CD4-positive, alpha-beta T cell treated with Interleukin-2 at 100 ng/mL for 4 hours (primary cell): Measurements from ENCODE around the gene MORC2.

ENCODE experiments used
- DNase-seq: peaks from one replicate; pipeline ENCODE4 v3.0.0-alpha.2; 2020; ENCODE audit warnings: low spot score

Gene MORC2

DNA sequence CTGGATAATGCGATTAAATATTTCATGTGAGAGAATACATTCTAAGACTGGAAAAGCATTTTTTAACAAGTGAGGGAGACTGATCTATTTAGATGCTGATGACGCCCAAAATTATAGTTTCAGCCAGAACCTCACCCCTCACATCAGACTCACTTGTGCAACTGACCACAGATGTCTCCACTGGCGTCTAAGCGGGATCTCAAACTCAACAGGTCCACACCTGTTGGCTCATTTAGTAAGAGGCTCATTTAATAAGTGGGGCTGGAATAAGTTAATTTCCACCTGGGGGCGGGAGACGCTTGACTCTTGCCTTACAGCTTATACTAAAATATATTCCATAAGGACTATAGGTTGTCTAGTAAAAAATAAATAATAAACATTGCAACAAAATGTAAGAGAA lies 47.5 kb downstream of the MORC2 start:
- no peak for DNase-seq

GRCh38 chr22:30920407-30920806 lies 48.2 kb downstream of the MORC2 start:
- DNase-seq: peak; percentile 85

DNA sequence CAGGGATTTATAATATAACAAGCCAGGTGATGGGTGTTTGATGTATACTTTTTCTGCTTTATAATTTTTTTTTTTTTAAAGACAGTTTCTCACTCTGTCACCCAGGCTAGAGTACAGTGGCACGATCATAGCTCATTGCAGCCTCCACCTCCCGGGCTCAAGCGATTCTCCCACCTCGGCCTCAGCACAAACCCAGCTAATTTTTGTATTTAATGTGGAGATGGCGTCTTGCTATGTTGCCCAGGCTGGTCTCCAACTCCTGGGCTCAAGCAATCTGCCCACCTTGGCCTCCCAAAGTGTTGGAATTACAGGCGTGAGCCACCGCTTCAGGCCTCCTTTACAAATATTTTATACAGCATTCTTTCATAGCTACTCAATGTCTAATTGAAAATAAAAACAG lies 48.6 kb downstream of the MORC2 start:
- no peak for DNase-seq

- no peak for DNase-seq
Observed at GRCh38 chr22:30918761-30919160, 49.8 kb downstream of the MORC2 start.

DNA sequence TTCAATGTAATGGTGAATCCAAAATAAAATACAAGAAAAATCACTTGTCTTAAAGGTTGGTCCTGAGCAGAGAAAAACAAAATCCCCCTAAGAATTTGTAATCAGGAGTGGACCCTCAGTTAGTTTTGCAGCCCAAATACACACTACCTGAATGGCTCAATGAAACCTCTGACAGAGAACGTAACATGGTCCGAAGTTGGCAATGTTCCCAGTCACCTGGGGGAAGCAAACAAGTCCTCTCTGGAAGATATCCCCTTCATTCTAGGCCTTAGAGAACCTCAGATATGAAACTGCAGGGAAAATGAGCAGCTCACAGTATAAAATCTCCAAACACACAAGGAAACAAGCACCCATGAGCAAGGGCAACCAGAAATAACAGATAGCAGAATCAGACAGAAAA lies 58.2 kb downstream of the MORC2 start:
- DNase-seq: no peak

DNA sequence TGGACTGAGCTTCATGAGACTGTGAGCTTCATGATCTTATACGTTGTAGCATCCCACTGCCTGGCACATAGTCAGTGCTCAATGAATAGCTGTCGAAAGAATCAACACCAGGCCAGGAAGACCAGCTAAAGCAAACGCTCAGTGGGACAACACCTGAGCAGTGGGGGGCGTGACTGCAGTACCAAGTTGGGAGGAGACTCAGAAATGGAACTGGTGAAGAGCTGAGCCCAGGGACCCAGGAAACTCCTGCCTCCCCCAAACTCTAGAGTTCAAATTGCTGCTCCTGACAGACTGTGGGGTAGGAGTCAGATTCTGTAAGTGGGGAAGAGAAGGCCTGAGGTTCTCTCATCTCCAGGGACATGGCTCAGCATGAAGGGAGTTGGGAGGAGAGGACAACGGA lies 59.3 kb downstream of the MORC2 start:
- DNase-seq: no peak

DNA sequence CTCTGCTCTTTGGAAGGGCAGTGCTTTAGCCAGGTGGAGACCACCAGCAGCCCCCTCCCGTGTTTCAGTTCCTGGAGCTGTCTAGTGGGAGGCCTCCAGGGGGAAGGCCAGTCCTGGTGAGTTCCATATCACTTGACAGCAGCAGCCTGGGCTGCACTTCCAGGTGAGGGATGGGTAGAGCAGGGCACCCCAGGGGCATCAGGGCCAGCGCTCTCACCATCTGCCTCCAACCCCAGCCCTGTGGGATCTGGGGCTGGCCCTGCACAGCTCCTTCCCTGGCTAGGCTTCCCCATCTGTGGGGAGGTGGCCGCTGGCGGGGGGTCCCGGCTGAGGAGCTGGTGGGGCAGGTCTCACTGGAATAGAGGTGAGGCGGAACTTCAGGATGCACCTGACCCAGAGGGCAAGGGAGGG lies 60.5 kb downstream of the MORC2 start:
- no peak for DNase-seq

GRCh38 chr22:30906946-30907345 lies 61.6 kb downstream of the MORC2 start:
- no peak for DNase-seq

GRCh38 chr22:30906411-30906810 lies 62.2 kb downstream of the MORC2 start:
- DNase-seq: no peak

DNA sequence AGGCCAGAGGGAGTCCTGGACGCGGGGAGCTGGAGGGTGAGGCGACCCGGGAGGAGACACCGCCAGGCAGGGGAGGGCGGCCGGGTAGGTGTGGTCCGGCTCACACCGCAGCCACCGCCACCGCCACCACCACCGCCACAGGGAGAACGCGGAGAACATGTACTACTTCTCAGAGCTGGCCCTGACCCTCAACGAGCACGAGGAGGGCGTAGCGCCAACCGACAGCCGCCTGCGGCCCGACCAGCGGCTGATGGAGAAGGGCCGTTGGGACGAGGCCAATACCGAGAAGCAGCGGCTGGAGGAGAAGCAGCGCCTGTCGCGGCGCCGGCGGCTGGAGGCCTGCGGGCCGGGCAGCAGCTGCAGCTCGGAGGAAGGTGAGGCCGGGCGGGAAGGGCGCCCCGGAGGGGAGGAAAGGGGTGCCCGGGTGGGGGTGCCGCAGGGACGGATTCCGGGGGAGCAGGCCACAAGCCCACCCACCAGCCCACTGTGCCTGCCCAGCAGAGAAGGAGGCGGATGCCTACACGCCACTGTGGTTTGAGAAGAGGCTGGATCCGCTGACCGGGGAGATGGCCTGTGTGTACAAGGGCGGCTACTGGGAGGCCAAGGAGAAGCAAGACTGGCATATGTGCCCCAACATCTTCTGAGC lies 62.8 kb downstream of the MORC2 start:
- DNase-seq: no peak

DNA sequence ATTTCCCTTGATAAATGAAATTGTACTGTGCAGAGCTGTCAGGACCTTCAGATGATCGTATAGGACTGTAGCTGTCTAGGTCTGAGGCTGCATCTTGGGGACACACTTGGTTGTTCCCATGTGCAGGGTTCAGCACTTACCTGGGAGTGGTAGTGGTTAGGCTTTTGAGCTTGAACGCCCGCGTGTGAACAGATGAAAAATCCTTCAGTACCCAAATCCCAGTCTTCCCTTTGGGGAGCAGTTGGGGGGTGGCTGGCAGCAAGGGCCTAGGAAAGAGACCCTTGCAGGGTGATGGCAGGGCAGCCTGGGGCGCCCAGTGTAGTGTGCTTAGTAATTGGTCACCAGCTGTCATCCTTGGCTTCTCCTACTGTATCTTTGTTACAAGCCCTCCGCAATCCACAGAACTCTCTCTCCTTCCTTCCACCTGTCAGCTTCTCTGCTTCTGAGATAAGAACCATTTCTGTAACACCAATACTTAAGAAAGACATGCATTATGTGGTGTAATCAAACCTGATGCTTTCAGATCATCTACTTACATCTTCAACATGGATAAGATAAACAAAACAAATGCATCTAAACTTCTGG lies 64.6 kb downstream of the MORC2 start:
- no peak for DNase-seq

- DNase-seq: no peak
Observed at GRCh38 chr22:30902496-30903357, 65.8 kb downstream of the MORC2 start.

- DNase-seq: no peak
Observed at GRCh38 chr22:30894371-30894740, 74.2 kb downstream of the MORC2 start.

DNA sequence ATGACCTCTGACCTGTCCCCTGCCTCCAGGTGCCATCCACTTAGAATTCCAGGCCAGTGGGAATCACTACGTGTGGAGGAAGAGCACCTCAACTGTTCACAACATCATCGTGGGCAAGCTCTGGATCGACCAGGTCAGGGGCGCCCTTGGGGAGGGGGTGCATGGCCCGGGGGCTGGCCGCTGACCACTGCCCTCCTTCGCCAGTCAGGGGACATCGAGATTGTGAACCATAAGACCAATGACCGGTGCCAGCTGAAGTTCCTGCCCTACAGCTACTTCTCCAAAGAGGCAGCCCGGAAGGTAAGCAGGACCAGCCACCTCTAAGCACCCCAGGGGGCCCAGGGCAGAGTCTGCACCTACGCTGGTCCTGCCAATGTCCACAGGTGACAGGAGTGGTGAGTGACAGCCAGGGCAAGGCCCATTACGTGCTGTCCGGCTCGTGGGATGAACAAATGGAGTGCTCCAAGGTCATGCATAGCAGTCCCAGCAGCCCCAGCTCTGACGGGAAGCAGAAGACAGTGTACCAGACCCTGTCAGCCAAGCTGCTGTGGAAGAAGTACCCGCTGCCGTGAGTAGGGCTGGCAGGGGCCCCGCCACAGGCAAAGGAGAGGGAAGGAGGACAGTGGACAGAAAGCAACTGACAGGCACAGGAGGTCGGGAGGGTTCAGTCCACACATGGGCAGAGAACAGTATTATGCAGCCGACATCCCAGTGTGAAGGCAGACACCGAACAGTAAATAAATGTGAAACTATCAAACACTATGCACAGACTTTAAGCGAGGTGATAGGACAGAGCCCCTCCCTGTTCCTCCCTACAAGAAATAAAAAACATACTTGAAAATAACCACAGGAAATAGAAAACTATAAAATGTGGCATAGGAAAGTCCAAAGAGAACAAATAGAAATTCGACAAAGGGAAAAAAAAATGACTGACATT lies 74.9 kb downstream of the MORC2 start:
- no peak for DNase-seq

DNA sequence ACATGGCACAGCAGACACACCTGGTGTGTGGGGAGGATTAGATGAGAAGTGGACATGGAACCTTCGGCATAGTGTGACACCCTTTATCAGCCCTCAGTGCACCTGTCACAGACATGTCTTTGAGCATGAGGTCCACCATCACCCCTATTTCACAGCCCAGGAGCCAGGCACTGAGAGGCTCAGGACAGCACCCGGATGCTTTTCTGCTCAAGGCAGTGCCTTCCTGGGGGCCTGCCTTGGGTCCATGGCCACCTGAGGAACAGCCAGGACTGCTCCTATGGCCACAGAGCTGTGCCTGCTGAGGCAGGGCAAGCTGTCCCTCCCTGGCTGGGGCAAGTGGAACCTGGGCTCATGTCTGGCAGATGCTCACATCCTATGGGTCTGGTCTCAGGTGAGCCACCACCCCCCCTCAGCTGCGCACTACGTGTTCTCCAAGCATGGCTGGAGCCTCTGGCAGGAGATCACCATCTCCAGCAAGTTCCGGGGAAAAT lies 75.8 kb downstream of the MORC2 start:
- no peak for DNase-seq

GRCh38 chr22:30892286-30892685 lies 76.3 kb downstream of the MORC2 start:
- DNase-seq: no peak

- DNase-seq: no peak
Observed at GRCh38 chr22:30891781-30892180, 76.8 kb downstream of the MORC2 start.

DNA sequence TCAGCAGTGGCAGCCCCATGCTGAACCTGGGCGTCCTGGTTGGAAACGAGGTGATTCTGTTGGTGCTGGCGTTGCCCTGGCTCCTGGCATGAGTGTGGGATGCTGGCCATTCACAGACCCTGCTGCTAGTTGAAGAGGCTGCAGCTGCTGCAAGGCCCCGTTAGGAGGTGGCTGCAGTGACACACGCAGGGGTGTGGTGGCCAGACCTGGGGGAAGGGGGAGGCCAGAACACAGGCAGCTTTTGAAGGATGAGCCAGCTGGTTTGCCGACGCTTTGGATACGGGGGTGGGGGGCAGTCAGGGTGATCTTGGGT lies 77.2 kb downstream of the MORC2 start:
- no peak for DNase-seq

DNA sequence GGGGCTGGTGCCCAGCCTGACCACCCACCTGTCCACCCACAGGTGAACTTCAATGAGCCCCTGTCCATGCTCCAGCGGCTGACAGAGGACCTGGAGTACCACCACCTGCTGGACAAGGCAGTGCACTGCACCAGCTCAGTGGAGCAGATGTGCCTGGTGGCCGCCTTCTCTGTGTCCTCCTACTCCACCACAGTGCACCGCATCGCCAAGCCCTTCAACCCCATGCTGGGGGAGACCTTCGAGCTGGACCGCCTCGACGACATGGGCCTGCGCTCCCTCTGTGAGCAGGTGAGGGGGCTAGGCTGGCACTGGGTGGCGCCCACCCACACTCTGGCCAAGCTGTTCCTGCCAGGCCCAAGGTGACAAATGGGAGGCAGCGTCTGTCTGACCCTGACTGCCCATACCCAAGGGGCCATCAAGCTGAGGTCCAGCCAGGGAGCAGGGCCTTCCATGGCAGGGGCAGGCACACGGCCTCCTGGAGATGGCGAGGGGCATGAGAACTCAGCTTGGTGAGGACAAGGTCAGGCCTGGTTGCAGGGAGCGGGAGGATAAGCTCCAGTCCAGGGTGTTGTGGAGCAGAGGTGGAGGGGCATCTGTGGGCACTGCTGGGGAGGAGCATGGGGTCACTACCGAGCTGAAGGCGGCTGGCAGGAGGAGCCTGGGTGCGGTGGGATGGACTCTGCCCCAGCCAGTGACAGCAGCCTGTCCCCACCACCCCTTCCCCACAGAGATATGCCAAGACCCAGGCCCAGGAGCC lies 77.7 kb downstream of the MORC2 start:
- peak; percentile 14 for DNase-seq

DNA sequence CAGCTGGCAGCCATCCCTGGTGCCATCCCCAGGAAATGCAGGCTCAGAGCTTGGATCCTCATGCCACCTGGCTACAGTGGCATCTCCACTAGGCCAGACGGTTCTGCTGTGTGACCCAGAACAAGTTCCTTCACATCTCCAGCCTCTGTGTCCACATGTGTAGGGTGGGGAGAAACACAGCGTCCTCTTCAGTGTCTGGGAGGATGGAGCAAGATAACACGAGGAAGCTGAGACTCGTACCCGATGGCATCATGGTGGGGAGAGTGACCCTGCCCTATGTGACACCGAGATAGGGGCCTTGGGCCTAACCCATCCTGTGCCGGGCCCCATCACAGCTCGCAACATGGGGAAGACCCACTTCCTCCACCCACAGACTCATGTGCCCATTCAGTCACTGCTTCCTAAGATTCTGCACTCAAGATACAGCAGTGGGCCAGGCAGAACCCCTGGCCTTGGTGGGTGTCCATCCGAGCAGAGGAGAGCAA lies 78.5 kb downstream of the MORC2 start:
- no peak for DNase-seq

DNA sequence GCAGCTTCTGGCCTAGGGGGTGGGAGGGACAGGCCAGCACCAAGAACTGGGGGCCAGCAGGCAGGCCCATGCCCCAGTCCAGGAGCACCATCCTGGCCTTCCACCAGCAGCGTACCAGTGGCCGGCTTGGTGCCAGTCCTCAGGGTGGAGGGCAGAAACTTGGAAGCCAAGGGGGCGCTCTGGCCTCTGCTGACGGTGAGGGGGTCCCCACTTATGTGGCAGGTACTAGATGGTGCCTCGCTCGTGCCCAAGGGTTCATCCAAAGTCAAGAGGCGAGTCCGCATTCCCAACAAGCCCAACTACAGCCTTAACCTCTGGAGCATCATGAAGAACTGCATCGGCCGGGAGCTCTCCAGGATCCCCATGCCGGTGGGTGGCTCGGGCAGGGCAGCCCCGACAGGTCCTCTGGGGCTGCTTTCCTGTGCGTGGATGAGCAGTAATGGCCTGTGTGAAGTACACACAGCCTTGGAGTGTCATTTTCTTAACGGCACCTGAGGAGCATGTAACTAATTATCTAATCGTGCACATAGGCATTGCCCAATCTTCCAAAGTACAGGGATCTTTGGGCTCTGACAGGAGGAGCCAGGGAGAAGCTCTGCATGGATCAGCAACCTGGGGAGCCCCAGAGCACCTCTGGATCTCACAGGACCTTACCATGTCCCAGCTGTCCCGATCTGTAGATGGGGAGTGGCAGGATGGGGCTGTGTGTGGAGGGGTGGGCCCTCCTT lies 79.1 kb downstream of the MORC2 start:
- DNase-seq: no peak
